GM21737 (cell line): ENCODE data around the gene ZNF518A.
A peak's percentile ranks its signal among the peaks of the same experiment; 100 is the strongest.
"Not testable (repeated sequence)": the region's sequence is repeated elsewhere in the genome, so short reads cannot be mapped to it uniquely, and the experiment has no call there.

Source experiments
- ATAC-seq: cut with Tn5 transposase; IDR thresholded peaks from one replicate; pipeline ENCODE4 v1.9.1; 2021; ENCODE audit warnings: mild to moderate bottlenecking, moderate library complexity; ENCODE audit not compliant: unreplicated experiment

Gene ZNF518A

GRCh38 chr10:96136810-96137209 is 6.7 kb downstream of the ZNF518A start:
- no peak for ATAC-seq

GRCh38 chr10:96137567-96137966 is 7.5 kb downstream of the ZNF518A start:
- no peak for ATAC-seq

GRCh38 chr10:96138102-96138501 is 8.0 kb downstream of the ZNF518A start:
- ATAC-seq = peak; percentile 95

GRCh38 chr10:96152437-96152836 is 22.3 kb downstream of the ZNF518A start:
- ATAC-seq = no peak

- ATAC-seq = no peak
Measured at GRCh38 chr10:96153070-96153469, 23.0 kb downstream of the ZNF518A start.

GRCh38 chr10:96165726-96166125 is 35.6 kb downstream of the ZNF518A start:
- ATAC-seq = no peak

GRCh38 chr10:96168546-96168945 is 38.4 kb downstream of the ZNF518A start:
- no peak for ATAC-seq

GRCh38 chr10:96170230-96170629 is 40.1 kb downstream of the ZNF518A start:
- no peak for ATAC-seq

- no peak for ATAC-seq
Measured at GRCh38 chr10:96172666-96173065, 42.6 kb downstream of the ZNF518A start.

- ATAC-seq = no peak
Measured at GRCh38 chr10:96176985-96177384, 46.9 kb downstream of the ZNF518A start.

GRCh38 chr10:96188421-96188820 is 58.3 kb downstream of the ZNF518A start:
- no peak for ATAC-seq

GRCh38 chr10:96188916-96189315 is 58.8 kb downstream of the ZNF518A start:
- no peak for ATAC-seq

GRCh38 chr10:96189505-96189904 is 59.4 kb downstream of the ZNF518A start:
- ATAC-seq = not testable (repeated sequence)

- no peak for ATAC-seq
Measured at GRCh38 chr10:96201525-96201924, 71.4 kb downstream of the ZNF518A start.

- ATAC-seq = no peak
Measured at GRCh38 chr10:96205580-96205979, 75.5 kb downstream of the ZNF518A start.

- ATAC-seq = no peak
Measured at GRCh38 chr10:96208271-96208670, 78.2 kb downstream of the ZNF518A start.

- ATAC-seq = no peak
Measured at GRCh38 chr10:96208946-96209345, 78.8 kb downstream of the ZNF518A start.

GRCh38 chr10:96211764-96212163 is 81.7 kb downstream of the ZNF518A start:
- ATAC-seq = no peak

GRCh38 chr10:96212911-96213310 is 82.8 kb downstream of the ZNF518A start:
- no peak for ATAC-seq
